Measurements from ENCODE around the gene NIPAL4.

DNA sequence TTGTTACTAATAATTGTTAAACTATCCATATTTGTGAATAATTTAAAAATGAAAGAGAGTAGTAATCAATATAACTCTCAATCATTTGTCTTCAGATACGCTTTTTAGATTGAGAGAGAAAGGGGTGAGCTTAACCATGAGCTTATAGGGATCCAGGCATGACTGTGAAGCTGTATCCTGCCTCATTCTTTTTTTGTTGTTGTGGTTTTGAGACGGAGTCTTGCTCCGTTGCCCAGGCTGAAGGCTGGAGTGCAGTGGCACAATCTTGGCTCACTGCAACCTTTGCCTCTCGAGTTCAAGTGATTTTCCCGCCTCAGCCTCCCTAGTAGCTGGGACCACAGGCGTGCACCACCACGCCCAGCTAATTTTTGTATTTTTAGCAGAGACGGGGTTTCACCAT, 44.0 kb downstream of the NIPAL4 start:
- TF ChIP-seq CTCF (IDR thresholded peaks at IDR 0.05; ENCODE audit: borderline replicate concordance, extremely low read depth, low read length, poor library complexity, severe bottlenecking) (no peak), EZH2 (IDR thresholded peaks at IDR 0.05; ENCODE audit: borderline replicate concordance, low read depth, low read length, severe bottlenecking) (no peak)

Data from DND-41 (cell line).